Endothelial cell of umbilical vein (primary cell): ENCODE data around the gene RDH13.

ENCODE experiments used
- EZH2 ChIP-seq: IDR thresholded peaks from 2 replicates; pipeline ENCODE4 v1.6.1; 2012; ENCODE audit warnings: borderline replicate concordance, low read depth, mild to moderate bottlenecking, moderate library complexity, low read length, inconsistent platforms; ENCODE audit not compliant: severe bottlenecking
- FOS ChIP-seq: IDR thresholded peaks from 2 replicates; pipeline ENCODE4 v1.6.1; 2011; ENCODE audit warnings: mild to moderate bottlenecking, low read length, moderate library complexity, borderline replicate concordance; ENCODE audit not compliant: insufficient read depth
- GATA2 ChIP-seq: IDR thresholded peaks from 2 replicates; pipeline ENCODE4 v1.7.0; 2011; ENCODE audit warnings: low read depth, mild to moderate bottlenecking, moderate library complexity, mixed read lengths, low read length; ENCODE audit not compliant: insufficient read length, insufficient read depth
- JUN ChIP-seq: IDR thresholded peaks from 2 replicates; pipeline ENCODE4 v1.6.1; 2011; ENCODE audit warnings: borderline replicate concordance, low read depth; ENCODE audit not compliant: insufficient read length, insufficient read depth
- MYC ChIP-seq: IDR thresholded peaks from one replicate; pipeline ENCODE4 v1.6.1; 2011; ENCODE audit warnings: mild to moderate bottlenecking, low read depth, low read length
- POLR2A ChIP-seq: IDR thresholded peaks from 2 replicates; pipeline ENCODE4 v1.6.1; 2012; ENCODE audit warnings: low read depth, mild to moderate bottlenecking, control low read depth, low read length
- POLR2AphosphoS5 ChIP-seq: IDR thresholded peaks from 2 replicates; pipeline ENCODE4 v1.6.1; 2012; ENCODE audit warnings: low read depth, mild to moderate bottlenecking, control low read depth, low read length, moderate library complexity; ENCODE audit not compliant: insufficient read depth
- TF ChIP-seq, protein P1 (sequence below), 2 donors: IDR thresholded peaks; 1 replicate in 1 of 2; 2 replicates in 1 of 2; pipeline ENCODE4 v1.5.1; 2011; ENCODE audit warnings: low read length in 2 of 2, mild to moderate bottlenecking in 2 of 2, moderate library complexity in 2 of 2, control low read depth in 1 of 2, inconsistent platforms in 1 of 2, low read depth in 1 of 2; ENCODE audit not compliant: insufficient read depth in 1 of 2; ENCODE audit errors: extremely low read depth in 1 of 2
- TF ChIP-seq, protein P2 (sequence below): IDR thresholded peaks from 2 replicates; pipeline ENCODE4 v1.6.1; 2011; ENCODE audit not compliant: insufficient read depth, insufficient read length

DNA sequence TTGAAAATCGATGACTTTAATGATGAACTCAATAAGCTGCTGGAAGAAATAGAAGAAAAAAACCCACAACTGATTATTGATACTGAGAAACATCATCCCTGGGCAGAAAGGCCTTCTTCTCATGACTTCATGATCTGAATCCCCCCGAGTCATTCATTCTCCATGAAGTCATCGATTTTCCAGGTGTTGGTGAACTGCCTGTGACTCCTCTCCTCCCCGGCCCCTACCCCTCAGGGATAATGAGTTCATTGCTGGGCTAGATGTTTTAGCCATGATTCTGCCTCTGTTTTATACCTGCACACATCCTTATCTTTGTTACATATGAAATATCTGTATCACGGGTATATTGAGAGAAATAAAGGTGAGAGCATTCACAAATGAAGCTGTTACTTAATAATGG lies 62.2 kb downstream of the RDH13 start:
- no peak for TF ChIP-seq POLR2A
- TF ChIP-seq, protein P1, sequence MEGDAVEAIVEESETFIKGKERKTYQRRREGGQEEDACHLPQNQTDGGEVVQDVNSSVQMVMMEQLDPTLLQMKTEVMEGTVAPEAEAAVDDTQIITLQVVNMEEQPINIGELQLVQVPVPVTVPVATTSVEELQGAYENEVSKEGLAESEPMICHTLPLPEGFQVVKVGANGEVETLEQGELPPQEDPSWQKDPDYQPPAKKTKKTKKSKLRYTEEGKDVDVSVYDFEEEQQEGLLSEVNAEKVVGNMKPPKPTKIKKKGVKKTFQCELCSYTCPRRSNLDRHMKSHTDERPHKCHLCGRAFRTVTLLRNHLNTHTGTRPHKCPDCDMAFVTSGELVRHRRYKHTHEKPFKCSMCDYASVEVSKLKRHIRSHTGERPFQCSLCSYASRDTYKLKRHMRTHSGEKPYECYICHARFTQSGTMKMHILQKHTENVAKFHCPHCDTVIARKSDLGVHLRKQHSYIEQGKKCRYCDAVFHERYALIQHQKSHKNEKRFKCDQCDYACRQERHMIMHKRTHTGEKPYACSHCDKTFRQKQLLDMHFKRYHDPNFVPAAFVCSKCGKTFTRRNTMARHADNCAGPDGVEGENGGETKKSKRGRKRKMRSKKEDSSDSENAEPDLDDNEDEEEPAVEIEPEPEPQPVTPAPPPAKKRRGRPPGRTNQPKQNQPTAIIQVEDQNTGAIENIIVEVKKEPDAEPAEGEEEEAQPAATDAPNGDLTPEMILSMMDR (IDR thresholded peaks at IDR 0.05; ENCODE audit: extremely low read depth in 1 of 2, insufficient read depth in 1 of 2, low read depth in 1 of 2, low read length in 2 of 2) = no peak
- TF ChIP-seq EZH2 = no peak
- no peak for TF ChIP-seq POLR2AphosphoS5
- no peak for TF ChIP-seq FOS
- no peak for TF ChIP-seq MYC
- TF ChIP-seq, protein P2, sequence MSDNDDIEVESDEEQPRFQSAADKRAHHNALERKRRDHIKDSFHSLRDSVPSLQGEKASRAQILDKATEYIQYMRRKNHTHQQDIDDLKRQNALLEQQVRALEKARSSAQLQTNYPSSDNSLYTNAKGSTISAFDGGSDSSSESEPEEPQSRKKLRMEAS = no peak
- TF ChIP-seq JUN = no peak
- no peak for TF ChIP-seq GATA2
